Measurements from ENCODE around the gene MRPL46.

- TF ChIP-seq EZH2 (IDR thresholded peaks at IDR 0.05; ENCODE audit: low read length) (no peak), CTCF (optimal IDR thresholded peaks at IDR 0.05 in 1 of 3, IDR thresholded peaks at IDR 0.05 in 1 of 3, conservative IDR thresholded peaks at IDR 0.05 in 1 of 3; ENCODE audit: extremely low read depth in 1 of 3, insufficient read depth in 2 of 3, low read length in 3 of 3) (no peak)
Observed at GRCh38 chr15:88482263-88482662, 15.1 kb upstream of the MRPL46 start.
